ENCODE data around the gene VSIG2. TPM values are rescaled to one million over a fixed set of nuclear protein-coding genes. Genes with fewer than 3 reads are reported as not detected.

VSIG2 gene
- total RNA-seq, 1 experiment from 2014 or later: not detected

- DNase-seq (ENCODE audit: low read depth): no peak
Observed at GRCh38 chr11:124748481-124749343, 3.3 kb downstream of the VSIG2 start.

- no peak for DNase-seq (ENCODE audit: low read depth)
Observed at GRCh38 chr11:124748100-124748418, 4.0 kb downstream of the VSIG2 start.

- no peak for DNase-seq (ENCODE audit: low read depth)
Observed at GRCh38 chr11:124747406-124748099, 4.5 kb downstream of the VSIG2 start.

GRCh38 chr11:124746621-124747243 is 5.3 kb downstream of the VSIG2 start:
- peak; percentile 79 for DNase-seq (ENCODE audit: low read depth)

GRCh38 chr11:124745835-124746620 is 6.0 kb downstream of the VSIG2 start:
- no peak for DNase-seq (ENCODE audit: low read depth)

DNA sequence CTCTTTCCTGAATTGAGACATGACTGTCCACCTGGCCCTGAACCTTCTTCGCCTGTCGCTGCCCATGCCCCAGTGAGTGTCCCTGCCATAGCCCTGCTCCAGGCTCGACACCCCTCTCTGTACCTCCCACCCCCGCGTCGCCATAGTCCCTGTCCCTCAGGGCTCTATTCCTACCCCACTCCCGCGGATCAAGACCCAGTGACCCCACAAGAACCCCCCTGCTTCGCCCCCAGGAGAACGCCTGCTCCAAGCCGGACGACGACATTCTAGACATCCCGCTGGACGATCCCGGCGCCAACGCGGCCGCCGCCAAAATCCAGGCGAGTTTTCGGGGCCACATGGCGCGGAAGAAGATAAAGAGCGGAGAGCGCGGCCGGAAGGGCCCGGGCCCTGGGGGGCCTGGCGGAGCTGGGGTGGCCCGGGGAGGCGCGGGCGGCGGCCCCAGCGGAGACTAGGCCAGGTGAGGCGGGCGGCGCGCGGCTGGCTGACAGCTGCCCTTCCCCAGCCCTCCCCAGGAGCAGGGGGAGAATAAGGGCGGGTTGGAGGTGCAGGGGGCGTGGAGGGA is 6.7 kb downstream of the VSIG2 start:
- DNase-seq (ENCODE audit: low read depth): no peak

GRCh38 chr11:124743050-124743449 is 9.0 kb downstream of the VSIG2 start:
- no peak for DNase-seq (ENCODE audit: low read depth)

- DNase-seq (ENCODE audit: low read depth): no peak
Observed at GRCh38 chr11:124742555-124742954, 9.5 kb downstream of the VSIG2 start.

GRCh38 chr11:124740277-124740882 is 11.7 kb downstream of the VSIG2 start:
- DNase-seq (ENCODE audit: low read depth): peak; percentile 54

DNA sequence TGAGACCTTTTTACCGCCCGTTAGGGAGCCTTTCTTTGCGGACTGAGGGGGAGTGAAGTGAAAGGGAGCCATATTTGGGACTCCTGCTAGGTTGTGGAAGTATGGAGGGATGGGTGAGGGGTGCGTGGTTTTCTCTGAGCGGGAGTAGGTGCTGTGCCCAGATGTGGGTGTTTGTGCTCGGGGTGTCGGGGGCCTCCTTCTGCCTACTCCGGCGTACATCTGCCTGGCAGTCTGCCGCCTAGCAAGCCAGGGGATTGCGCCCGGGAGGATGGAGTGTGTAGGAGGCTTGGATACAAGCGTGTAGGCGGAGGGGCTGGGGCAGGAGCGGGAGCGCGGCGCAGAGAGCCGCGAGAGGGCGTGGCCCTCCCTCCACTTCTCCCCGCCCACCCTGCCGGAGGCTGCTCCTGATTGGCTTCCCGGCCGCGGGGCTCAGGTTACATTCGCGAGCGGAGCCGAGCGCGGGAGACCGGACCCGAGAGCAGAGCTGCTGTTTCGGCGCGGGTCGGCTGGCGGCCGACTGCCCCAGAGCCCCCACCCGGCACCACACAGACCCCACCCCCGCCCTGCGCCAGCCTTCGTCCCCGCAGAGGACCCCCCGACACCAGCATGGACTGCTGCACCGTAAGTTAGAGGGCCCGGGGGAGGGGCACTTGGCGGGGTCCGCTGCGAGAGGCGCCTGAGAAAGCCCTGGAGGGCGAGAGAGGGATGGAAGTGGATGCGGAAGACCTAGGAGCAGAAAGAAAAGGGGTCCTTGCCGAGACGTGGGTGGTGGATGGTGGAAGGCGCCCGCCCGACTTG is 12.4 kb downstream of the VSIG2 start, which contains the start of gene NRGN:
NRGN (plus strand) TSS at position 464 of the 798 bp plus-strand sequence; CDS start at position 607, 143 bp downstream.
- DNase-seq (ENCODE audit: low read depth): peak; percentile 93

GRCh38 chr11:124738713-124739478 is 13.2 kb downstream of the VSIG2 start:
- DNase-seq (ENCODE audit: low read depth): no peak

- no peak for DNase-seq (ENCODE audit: low read depth)
Observed at GRCh38 chr11:124737638-124738305, 14.3 kb downstream of the VSIG2 start.

- no peak for DNase-seq (ENCODE audit: low read depth)
Observed at GRCh38 chr11:124736736-124737135, 15.3 kb downstream of the VSIG2 start.

GRCh38 chr11:124732230-124732629 is 19.8 kb downstream of the VSIG2 start:
- DNase-seq (ENCODE audit: low read depth): no peak

DNA sequence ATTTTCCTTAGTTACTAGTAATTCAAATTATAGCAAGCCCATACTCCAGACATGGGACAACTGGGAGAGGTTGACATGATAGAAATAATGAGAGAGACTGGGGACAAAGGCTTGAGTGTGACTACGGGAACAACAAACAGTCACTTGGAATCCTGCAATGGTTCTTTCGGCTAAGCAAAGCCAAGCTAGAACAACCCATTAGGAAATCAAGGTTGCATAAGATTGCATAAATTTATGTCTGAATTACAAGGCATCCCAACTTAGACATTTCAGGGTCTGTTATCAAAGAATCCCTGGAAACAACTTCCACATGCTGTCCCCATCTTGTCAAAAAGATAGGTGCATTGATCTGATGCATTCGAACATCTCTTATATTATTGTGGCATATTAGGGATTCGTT is 22.5 kb downstream of the VSIG2 start:
- DNase-seq (ENCODE audit: low read depth): no peak

GRCh38 chr11:124728134-124728533 is 23.9 kb downstream of the VSIG2 start:
- no peak for DNase-seq (ENCODE audit: low read depth)

- no peak for DNase-seq (ENCODE audit: low read depth)
Observed at GRCh38 chr11:124727474-124727873, 24.6 kb downstream of the VSIG2 start.

- peak; percentile 61 for DNase-seq (ENCODE audit: low read depth)
Observed at GRCh38 chr11:124725719-124726105, 26.3 kb downstream of the VSIG2 start.
